HL-60 (cell line): ENCODE data around the gene SLC12A7.
"Not testable (repeated sequence)": the region's sequence is repeated elsewhere in the genome, so short reads cannot be mapped to it uniquely, and the experiment has no call there.

Source experiments
- CTCF ChIP-seq: IDR thresholded peaks from one replicate; pipeline ENCODE4 v1.5.1; 2011; ENCODE audit warnings: low read length, control low read depth, inconsistent platforms; ENCODE audit not compliant: insufficient read depth
- POLR2AphosphoS5 ChIP-seq: IDR thresholded peaks from 2 replicates; pipeline ENCODE4 v1.6.1; 2012; ENCODE audit warnings: low read depth
- TF ChIP-seq, protein P1 (sequence below): IDR thresholded peaks from 2 replicates; pipeline ENCODE4 v1.6.1; 2012; ENCODE audit warnings: low read depth; ENCODE audit not compliant: insufficient replicate concordance

GRCh38 chr5:1125695-1126094 is 13.8 kb upstream of the SLC12A7 start:
- not testable (repeated sequence) for TF ChIP-seq CTCF, POLR2AphosphoS5
- TF ChIP-seq, protein P1, sequence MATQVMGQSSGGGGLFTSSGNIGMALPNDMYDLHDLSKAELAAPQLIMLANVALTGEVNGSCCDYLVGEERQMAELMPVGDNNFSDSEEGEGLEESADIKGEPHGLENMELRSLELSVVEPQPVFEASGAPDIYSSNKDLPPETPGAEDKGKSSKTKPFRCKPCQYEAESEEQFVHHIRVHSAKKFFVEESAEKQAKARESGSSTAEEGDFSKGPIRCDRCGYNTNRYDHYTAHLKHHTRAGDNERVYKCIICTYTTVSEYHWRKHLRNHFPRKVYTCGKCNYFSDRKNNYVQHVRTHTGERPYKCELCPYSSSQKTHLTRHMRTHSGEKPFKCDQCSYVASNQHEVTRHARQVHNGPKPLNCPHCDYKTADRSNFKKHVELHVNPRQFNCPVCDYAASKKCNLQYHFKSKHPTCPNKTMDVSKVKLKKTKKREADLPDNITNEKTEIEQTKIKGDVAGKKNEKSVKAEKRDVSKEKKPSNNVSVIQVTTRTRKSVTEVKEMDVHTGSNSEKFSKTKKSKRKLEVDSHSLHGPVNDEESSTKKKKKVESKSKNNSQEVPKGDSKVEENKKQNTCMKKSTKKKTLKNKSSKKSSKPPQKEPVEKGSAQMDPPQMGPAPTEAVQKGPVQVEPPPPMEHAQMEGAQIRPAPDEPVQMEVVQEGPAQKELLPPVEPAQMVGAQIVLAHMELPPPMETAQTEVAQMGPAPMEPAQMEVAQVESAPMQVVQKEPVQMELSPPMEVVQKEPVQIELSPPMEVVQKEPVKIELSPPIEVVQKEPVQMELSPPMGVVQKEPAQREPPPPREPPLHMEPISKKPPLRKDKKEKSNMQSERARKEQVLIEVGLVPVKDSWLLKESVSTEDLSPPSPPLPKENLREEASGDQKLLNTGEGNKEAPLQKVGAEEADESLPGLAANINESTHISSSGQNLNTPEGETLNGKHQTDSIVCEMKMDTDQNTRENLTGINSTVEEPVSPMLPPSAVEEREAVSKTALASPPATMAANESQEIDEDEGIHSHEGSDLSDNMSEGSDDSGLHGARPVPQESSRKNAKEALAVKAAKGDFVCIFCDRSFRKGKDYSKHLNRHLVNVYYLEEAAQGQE = not testable (repeated sequence)
